Stimulated activated naive CD8-positive, alpha-beta T cell treated with anti-CD3 and anti-CD28 coated beads, Interleukin-15, amount 100 ng/mL, for 72 hours (primary cell): ENCODE measurements around the gene RASA1.

Experiments used
- ATAC-seq: fragments of 150-1000 bp; cut with Tn5 transposase; 2 replicates; pipeline ENCODE4 v1.10.0; 2021; ENCODE audit warnings: mild to moderate bottlenecking, moderate library complexity
- DNase-seq, 2 donors: peaks; one replicate each; pipeline ENCODE4 v3.0.0; 2021 to 2022
- H3K27ac Mint-ChIP-seq, 2 donors: one replicate each; pipeline ENCODE4 v1.8.0; 2022; ENCODE audit warnings: mild to moderate bottlenecking in 2 of 2, mixed read lengths in 2 of 2, moderate library complexity in 2 of 2
- H3K27me3 Mint-ChIP-seq: one replicate; pipeline ENCODE4 v1.8.0; 2022; ENCODE audit warnings: mixed read lengths
- H3K4me1 Mint-ChIP-seq: one replicate; pipeline ENCODE4 v1.8.0; 2022; ENCODE audit warnings: mild to moderate bottlenecking, mixed read lengths
- H3K4me3 Mint-ChIP-seq, 2 donors: one replicate each; pipeline ENCODE4 v1.8.0; 2022; ENCODE audit warnings: mild to moderate bottlenecking in 2 of 2, mixed read lengths in 2 of 2, moderate library complexity in 1 of 2
- H3K9me3 Mint-ChIP-seq, 2 donors: one replicate each; pipeline ENCODE4 v1.8.0; 2022; ENCODE audit warnings: mixed read lengths in 2 of 2

Gene RASA1

DNA sequence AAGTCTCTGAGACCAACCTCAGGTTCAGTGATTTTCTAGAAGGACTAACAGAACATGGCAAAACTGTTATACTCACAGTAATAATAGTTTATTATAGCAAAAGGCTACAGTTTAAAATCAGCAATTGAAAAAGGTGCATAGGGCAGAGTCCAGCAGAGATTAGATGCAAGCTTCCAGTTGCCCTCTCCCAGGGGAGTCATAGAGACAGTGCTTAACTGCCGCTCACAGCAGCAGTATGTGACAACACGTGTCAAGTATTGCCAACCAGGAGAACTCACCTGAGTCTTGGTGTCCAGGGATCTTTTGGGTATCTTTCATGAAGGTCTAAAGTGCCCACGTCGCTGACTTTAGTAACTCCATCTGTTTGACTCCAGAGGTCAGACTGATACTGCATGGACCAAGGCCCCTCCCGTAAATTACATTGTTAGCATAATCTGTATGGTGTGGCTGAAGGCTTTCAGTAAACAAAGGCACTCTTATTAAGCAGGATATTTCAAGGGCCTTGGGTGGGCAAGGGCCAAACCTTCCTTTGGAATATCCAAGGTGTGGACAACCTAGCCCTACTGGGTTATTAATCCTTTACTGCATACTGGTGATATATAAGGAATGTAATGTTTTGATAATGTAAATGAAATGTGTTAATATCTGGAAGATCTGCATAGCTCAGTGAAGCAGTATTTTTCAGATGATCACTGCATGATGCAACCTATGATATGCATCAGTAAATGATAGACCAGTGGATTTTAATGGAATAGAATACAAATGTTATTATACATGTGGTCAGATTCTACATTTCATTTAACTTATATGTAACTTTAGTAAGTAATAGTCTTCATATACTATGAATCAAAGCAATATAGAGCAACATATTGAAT lies 44.0 kb downstream of the RASA1 start:
- no peak overlapping the region for H3K4me3 Mint-ChIP-seq
- H3K27ac Mint-ChIP-seq: no peak overlapping the region
- ATAC-seq: no peak
- no peaks in the 10 kb centered on the region for H3K27me3 Mint-ChIP-seq
- peaks cover 42% of the 10 kb centered on the region for H3K4me1 Mint-ChIP-seq
- DNase-seq: no peak
- H3K9me3 Mint-ChIP-seq: peaks cover 0 to 4% of the 10 kb centered on the region in 2 donors

DNA sequence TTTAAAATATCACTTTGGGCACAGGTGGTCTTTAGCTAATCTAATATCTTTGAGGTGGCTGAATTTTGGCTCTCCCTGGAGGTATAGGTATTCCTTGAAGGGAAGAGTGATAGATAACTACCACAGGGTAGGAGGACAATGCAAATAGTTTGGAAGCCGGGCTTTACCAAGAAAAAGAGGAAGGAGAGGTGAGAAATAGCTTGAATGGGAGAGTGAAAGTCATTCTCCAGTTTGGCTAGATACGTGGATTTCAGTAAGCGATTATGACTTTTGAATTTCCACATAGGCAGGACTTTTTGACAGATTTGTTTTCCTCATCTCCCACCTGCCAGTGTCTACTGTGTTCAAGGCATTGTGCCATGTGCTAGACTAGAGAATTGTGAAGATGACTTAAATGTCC lies 45.5 kb downstream of the RASA1 start:
- Mint-ChIP-seq H3K27me3 (no peaks in the 10 kb centered on the region), H3K9me3 (peaks cover 5 to 7% of the 10 kb centered on the region in 2 donors), H3K27ac (no peak overlapping the region), H3K4me3 (no peak overlapping the region), H3K4me1 (peaks cover 35% of the 10 kb centered on the region)
- no peak for ATAC-seq
- DNase-seq: no peak

DNA sequence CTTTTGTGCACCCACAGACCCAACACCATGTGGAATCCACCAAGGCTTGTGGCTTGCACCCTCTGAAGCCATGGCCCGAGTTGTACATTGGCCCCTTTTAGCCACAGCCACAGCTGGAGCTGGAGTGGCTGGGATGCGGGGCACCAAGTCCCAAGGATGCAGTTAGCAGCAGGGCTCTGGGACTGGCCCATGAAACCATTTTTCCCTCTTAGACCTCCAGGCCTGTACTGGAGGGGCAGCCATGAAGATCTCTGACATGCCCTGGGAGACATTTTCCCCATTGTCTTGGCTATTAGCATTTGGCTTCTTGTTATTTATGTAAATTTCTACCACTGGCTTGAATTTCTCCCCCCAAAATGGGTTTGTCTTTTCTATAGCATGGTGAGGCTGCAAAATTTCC lies 51.8 kb downstream of the RASA1 start:
- ATAC-seq: no peak
- Mint-ChIP-seq H3K27ac (no peak overlapping the region), H3K4me1 (peaks cover 28% of the 10 kb centered on the region), H3K9me3 (peaks cover 21 to 22% of the 10 kb centered on the region in 2 donors), H3K27me3 (no peaks in the 10 kb centered on the region), H3K4me3 (no peak overlapping the region)
- DNase-seq: no peak

DNA sequence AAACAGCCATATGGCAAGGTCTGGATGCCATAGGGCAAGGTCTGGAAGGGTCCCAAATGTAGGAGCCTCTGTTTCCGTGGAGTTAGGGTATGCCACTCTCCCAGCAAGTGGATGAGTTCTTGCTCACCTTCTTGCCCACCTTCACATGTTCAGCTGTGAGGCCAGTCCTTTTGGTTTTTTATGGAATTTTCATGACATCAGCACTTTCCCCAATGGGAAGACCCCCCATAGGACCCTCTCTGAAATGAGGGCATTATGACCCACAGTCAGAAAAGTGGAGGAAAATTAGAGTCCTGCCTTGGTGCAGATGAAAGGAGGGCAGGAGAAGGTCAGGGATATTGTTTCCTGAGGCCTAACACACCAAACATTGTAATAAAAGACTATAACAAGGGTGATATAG lies 53.9 kb downstream of the RASA1 start:
- peaks cover 40% of the 10 kb centered on the region for H3K4me1 Mint-ChIP-seq
- H3K27ac Mint-ChIP-seq: no peak overlapping the region
- H3K9me3 Mint-ChIP-seq: peaks cover 21 to 22% of the 10 kb centered on the region in 2 donors
- DNase-seq: no peak
- no peaks in the 10 kb centered on the region for H3K27me3 Mint-ChIP-seq
- H3K4me3 Mint-ChIP-seq: no peak overlapping the region
- ATAC-seq: no peak

DNA sequence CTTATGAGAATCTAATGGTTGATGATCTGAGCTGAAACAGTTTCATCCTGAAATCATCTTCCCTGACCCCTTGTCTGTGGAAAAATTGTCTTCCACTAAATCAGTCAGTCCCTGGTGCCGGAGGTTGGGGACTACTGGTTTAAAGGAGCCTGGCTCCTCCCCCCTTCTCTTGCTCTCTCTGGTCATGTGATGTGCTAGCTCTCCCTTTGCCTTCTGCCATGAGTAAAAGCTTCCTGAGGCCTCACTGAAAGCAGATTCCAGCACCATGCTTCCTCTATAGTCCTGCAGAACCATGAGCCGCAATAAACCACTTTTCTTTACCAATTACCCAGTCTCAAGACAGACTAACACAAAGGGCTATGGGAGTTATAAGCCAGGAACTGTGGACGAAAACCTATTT lies 54.7 kb downstream of the RASA1 start:
- H3K9me3 Mint-ChIP-seq: peaks cover 21 to 22% of the 10 kb centered on the region in 2 donors
- no peaks in the 10 kb centered on the region for H3K27me3 Mint-ChIP-seq
- ATAC-seq (no peak), DNase-seq (no peak)
- H3K4me1 Mint-ChIP-seq: peaks cover 40% of the 10 kb centered on the region
- no peak overlapping the region for H3K4me3 Mint-ChIP-seq
- H3K27ac Mint-ChIP-seq: no peak overlapping the region

DNA sequence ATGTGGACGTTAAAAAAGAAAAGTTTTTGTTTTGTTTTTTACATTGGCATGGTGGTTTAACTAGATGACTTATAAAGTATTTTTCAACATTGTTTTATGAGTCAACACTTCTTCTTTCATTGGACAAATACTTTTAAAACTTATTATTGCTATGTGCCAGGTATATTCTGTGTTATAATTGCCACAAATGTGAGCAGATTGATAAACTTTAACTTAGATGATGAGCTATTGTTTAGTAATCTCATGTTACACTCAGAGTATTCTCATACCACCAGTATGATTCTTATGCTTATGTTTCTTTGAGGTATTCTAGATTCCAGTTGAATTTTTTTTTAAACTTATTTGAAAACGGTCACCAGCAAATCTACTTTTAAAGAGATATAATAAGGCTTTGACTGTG lies 60.3 kb downstream of the RASA1 start:
- ATAC-seq (no peak), DNase-seq (no peak)
- no peaks in the 10 kb centered on the region for H3K9me3 Mint-ChIP-seq
- no peak overlapping the region for H3K4me3 Mint-ChIP-seq
- no peak overlapping the region for H3K27ac Mint-ChIP-seq
- no peaks in the 10 kb centered on the region for H3K27me3 Mint-ChIP-seq
- peaks cover 39% of the 10 kb centered on the region for H3K4me1 Mint-ChIP-seq

DNA sequence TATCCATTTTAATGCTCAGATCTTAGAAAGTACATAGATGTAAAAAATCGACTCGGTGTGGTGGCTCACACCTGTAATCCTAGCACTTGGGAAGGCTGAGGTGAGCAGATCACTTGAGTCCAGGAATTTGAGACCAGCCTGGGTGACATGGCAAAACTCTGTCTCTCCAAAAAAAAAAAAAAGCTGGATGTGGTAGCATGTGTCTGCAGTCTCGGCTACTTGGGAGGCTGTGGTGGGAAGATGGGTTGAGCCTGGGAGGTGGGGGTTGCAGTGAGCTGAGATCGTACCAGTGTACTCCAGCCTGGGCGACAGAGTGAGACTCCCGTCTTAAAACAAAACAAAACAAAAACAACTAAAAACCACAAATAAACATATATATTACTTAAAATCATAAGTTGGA lies 61.4 kb downstream of the RASA1 start:
- ATAC-seq (no peak), DNase-seq (no peak)
- H3K27me3 Mint-ChIP-seq: no peaks in the 10 kb centered on the region
- H3K4me1 Mint-ChIP-seq: peaks cover 28% of the 10 kb centered on the region
- H3K4me3 Mint-ChIP-seq: no peak overlapping the region
- no peak overlapping the region for H3K27ac Mint-ChIP-seq
- no peaks in the 10 kb centered on the region for H3K9me3 Mint-ChIP-seq

DNA sequence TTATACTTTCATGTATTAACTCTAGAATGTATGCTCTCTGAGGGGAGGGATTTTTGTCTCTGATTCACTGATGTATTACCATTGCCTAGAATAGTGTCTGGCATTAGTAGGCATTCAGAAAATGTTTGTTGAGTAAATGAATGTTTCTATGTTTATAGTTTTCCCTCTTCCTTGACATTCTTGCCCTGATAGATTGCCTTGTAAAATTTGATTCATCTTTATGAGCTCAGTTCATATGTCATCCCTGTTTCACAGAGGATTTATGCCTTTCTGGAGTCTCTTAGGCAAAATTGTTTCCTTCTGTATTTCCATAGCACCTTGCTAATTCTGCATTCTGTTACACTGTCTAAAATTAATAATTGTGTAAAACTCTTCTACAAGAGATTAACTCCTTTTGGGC lies 72.3 kb downstream of the RASA1 start:
- Mint-ChIP-seq H3K9me3 (peaks cover 9 to 11% of the 10 kb centered on the region in 2 donors), H3K4me1 (peaks cover 17% of the 10 kb centered on the region), H3K4me3 (peak overlapping the region in 1 of 2 donors; percentile 78), H3K27me3 (no peaks in the 10 kb centered on the region), H3K27ac (peak overlapping the region in 1 of 2 donors; percentile 84)
- ATAC-seq (no peak), DNase-seq (no peak)

DNA sequence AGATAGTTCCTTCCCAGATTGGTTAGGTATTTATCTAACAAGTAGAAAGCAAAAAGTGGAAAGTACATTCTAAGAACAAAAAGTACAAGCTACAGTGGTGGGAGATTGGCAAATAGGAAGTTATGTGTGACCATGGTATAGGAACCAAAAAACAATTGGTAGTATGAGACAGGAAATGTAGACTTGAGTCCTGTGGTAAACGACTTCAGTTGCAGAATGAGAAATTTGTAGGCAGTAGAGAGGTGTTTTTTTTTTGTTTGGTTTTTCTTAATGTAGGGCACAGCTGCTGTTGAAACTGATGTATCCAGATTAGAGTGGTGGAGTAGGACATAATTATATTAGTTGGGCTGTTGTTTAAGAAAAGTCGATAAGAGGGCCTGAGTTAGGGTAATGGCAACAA lies 73.0 kb downstream of the RASA1 start:
- Mint-ChIP-seq H3K27me3 (no peaks in the 10 kb centered on the region), H3K9me3 (peaks cover 5 to 7% of the 10 kb centered on the region in 2 donors), H3K4me3 (peak overlapping the region; percentile 68 to 78), H3K27ac (peak overlapping the region; percentile 84 to 91), H3K4me1 (peaks cover 17% of the 10 kb centered on the region)
- DNase-seq: no peak
- ATAC-seq: peak; percentile 100

DNA sequence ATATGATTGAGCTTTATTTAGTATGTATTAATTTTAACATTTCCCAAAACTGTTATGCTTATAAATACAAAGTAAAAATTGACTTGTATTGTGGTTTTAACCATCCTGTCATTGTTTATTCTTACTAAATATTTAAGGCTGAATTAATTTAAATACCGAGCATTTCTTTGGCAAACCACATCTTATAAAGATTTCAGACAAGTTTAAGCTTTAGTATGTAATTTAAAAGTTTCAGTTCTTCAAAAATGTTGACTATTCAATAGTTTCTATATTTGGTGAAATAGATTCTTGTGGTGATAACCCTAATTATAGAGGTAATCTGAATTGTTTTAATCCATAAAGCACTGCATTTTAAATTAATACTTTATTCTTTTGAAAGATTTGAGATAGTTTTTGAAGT lies 79.6 kb downstream of the RASA1 start:
- DNase-seq: no peak
- no peak overlapping the region for H3K27ac Mint-ChIP-seq
- H3K9me3 Mint-ChIP-seq: peaks cover 5 to 7% of the 10 kb centered on the region in 2 donors
- no peak for ATAC-seq
- no peak overlapping the region for H3K4me3 Mint-ChIP-seq
- no peaks in the 10 kb centered on the region for H3K27me3 Mint-ChIP-seq
- no peaks in the 10 kb centered on the region for H3K4me1 Mint-ChIP-seq

DNA sequence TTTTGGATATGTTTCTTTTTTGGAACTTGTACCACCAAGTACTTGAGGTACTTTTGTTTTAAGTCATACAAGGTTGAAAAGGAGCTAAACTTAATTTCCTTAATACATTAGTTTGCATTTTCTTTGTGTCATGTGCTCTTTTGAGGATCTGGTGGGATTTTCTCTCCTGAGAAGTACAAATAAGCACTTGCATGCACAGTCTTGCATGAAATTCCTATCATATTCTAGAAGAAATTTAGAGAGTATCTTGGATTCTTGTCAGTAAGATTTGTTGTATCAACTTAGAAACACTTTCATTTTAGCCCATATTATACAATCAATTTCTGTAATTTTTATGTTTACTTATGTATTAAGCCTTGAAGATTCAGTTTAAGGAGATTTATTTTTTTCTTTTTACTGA lies 80.2 kb downstream of the RASA1 start:
- peaks cover 5 to 7% of the 10 kb centered on the region in 2 donors for H3K9me3 Mint-ChIP-seq
- no peaks in the 10 kb centered on the region for H3K4me1 Mint-ChIP-seq
- H3K27me3 Mint-ChIP-seq: no peaks in the 10 kb centered on the region
- H3K27ac Mint-ChIP-seq: no peak overlapping the region
- DNase-seq (no peak), ATAC-seq (no peak)
- no peak overlapping the region for H3K4me3 Mint-ChIP-seq

DNA sequence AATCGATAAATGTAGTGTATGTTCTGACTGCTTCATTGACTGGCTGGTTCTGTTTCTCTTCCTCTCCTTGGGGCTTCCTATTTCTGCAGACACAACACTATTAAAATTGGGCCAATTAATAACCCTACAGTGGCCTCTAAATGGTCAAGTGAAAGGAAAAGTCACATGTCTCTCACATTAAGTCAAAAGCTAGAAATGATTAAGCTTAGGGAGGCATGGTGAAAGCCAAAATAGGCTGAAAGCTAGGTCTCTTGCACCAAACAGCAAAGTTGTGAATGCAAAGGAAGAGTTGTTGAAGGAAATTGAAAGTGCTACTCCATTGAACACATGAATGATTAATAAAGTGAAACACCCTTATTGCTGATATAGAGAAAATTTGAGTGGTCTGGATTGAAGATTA lies 86.8 kb downstream of the RASA1 start:
- Mint-ChIP-seq H3K27ac (no peak overlapping the region), H3K4me3 (no peak overlapping the region), H3K4me1 (peaks cover 17% of the 10 kb centered on the region), H3K9me3 (no peaks in the 10 kb centered on the region), H3K27me3 (no peaks in the 10 kb centered on the region)
- DNase-seq: no peak
- no peak for ATAC-seq

DNA sequence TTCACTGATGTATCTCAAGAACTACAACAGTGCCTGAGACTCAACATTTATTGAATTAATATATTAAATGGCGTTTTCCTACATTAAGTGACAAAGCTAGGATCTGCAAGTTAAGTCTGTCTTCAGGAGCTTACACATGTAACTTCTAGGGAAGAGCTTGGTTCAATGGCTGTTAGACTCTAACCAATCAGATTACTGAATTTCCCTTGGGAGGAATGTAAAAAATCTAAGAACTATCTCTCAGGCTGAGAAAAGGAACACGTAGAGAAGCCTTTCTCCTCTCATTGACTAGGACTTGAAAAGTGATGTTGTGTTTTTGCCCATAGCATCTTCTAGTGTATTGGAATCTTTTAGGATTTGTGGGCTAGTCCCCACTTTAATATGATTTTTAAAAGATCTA lies 91.4 kb downstream of the RASA1 start:
- ATAC-seq: no peak
- H3K27me3 Mint-ChIP-seq: no peaks in the 10 kb centered on the region
- H3K9me3 Mint-ChIP-seq: no peaks in the 10 kb centered on the region
- no peak overlapping the region for H3K4me3 Mint-ChIP-seq
- no peak overlapping the region for H3K27ac Mint-ChIP-seq
- DNase-seq: no peak
- peaks cover 19% of the 10 kb centered on the region for H3K4me1 Mint-ChIP-seq

DNA sequence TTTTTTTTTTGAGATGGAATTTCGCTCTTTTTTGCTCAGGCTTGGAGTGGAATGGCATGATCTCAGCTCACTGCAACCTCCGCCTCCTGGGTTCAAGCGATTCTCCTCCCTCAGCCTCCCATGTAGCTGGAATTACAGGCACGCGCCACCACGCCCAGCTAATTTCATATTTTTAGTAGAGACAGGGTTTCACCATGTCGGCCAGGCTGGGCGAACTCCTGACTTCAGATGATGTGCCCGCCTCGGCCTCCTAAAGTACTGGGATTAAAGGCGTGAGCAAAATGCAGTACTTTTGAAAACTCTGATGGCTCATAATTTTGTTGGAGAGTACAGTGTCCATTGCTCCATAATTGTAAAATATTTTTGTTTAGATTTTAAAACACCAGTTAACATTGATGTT lies 92.4 kb downstream of the RASA1 start:
- no peaks in the 10 kb centered on the region for H3K27me3 Mint-ChIP-seq
- no peak for DNase-seq
- H3K4me3 Mint-ChIP-seq: no peak overlapping the region
- H3K4me1 Mint-ChIP-seq: peaks cover 19% of the 10 kb centered on the region
- H3K27ac Mint-ChIP-seq: no peak overlapping the region
- H3K9me3 Mint-ChIP-seq: no peaks in the 10 kb centered on the region
- no peak for ATAC-seq

DNA sequence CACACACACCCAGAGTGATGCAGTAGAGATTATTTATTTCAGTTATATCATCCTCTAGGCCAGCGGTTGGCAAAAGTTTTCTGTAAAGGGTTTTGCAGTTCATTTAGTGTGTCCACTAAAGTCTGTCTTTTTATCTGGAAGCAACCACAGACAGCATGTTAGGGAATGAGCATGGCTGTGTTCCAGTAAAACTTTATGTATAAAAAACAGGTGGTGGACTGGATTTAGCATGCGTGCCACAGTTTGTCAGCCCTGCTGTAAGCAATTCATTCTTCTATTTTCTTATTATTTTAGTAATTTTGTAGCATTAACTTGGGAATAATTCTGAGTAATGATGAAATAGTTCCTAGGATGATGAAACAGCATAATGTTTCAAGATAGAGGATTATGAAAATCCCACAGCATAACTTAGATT lies 93.4 kb downstream of the RASA1 start:
- Mint-ChIP-seq H3K9me3 (no peaks in the 10 kb centered on the region), H3K4me3 (no peak overlapping the region), H3K4me1 (peaks cover 19% of the 10 kb centered on the region), H3K27me3 (no peaks in the 10 kb centered on the region), H3K27ac (no peak overlapping the region)
- DNase-seq: no peak
- no peak for ATAC-seq

DNA sequence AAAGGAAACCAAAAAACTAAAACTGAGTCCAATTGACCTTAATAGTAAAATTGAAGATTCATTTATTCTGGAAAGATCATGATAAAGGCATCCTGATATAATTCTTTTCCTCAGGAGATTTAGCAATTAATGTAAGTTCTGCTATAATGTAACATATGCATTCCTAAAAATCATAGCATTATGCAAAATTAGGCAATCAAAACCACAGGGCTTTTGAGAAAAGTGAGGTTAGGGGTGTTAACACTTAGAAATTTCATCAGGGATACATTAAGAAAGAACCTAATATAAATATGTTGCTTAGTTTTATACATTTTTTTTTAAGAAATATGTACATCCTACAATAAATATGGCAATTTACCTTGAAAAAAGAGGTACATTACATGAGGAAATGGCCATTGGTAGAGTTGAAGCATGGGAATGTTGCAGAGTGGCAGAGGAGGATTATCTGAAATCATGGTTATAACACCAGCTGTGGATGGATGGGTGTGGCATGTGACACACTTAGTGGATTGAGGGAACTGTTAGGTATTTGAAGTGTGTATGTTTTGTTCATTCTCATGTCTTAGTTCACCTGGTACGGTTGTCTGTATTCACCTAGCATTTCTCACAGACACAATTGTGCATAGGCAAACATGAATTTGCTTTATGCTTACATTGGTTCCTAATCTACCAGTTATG lies 94.0 kb downstream of the RASA1 start:
- no peaks in the 10 kb centered on the region for H3K27me3 Mint-ChIP-seq
- no peak overlapping the region for H3K27ac Mint-ChIP-seq
- H3K9me3 Mint-ChIP-seq: no peaks in the 10 kb centered on the region
- H3K4me3 Mint-ChIP-seq: no peak overlapping the region
- DNase-seq (no peak), ATAC-seq (no peak)
- peaks cover 19% of the 10 kb centered on the region for H3K4me1 Mint-ChIP-seq
